Measurements from ENCODE around the gene C11orf16. TPM values are rescaled to one million over a fixed set of nuclear protein-coding genes. Genes with fewer than 3 reads are reported as not detected.

The C11orf16 gene
- polyA plus RNA-seq, 1 of the 3 experiments (the other 2 are of a cell fraction): not detected

- Histone ChIP-seq H3K9me3 (no peaks in the 10 kb centered on the region), H3K27ac (ENCODE audit: low read depth in 2 of 2, low read length in 1 of 2) (peak overlapping the region in 1 of 2 experiments; percentile 30; a peak in 1 of 4 replicates), H3K9me2 (no peaks in the 10 kb centered on the region), H3K4me3 (ENCODE audit: low read depth in 2 of 2, low read length in 1 of 2) (no peak overlapping the region), H3K79me2 (ENCODE audit: insufficient read depth) (peaks cover 18% of the 10 kb centered on the region), H3K4me2 (no peak overlapping the region; the same call in 1 of the 2 replicates), H4K20me1 (ENCODE audit: insufficient read depth) (no peaks in the 10 kb centered on the region), H3K27me3 (ENCODE audit: insufficient read depth) (no peaks in the 10 kb centered on the region), H3K9ac (no peak overlapping the region), H3F3A (replicated peaks; ENCODE audit: insufficient read depth) (peaks cover 15% of the 10 kb centered on the region), H3K36me3 (replicated peaks in 1 of 2; ENCODE audit: control insufficient read depth in 1 of 2, insufficient read depth in 2 of 2, low read length in 1 of 2) (no peaks in the 10 kb centered on the region), H3K4me1 (ENCODE audit: control insufficient read depth in 1 of 2, insufficient read depth in 2 of 2, low read depth in 1 of 2, low read length in 1 of 2) (peaks cover 4 to 8% of the 10 kb centered on the region in 2 experiments; a peak in 3 of 4 replicates), H2AFZ (ENCODE audit: low read depth) (no peak overlapping the region)
- DNase-seq: no peak
- ChIA-PET CTCF (no interaction called here), POLR2A (no interaction called here)
- TF ChIP-seq FOXJ3 (CRISPR knock-in tag; IDR thresholded peaks at IDR 0.05) (no peak), USF1 (IDR thresholded peaks at IDR 0.05; ENCODE audit: borderline replicate concordance, low read depth) (no peak), TEAD4 (IDR thresholded peaks at IDR 0.05; ENCODE audit: borderline replicate concordance, insufficient read depth) (no peak), FOXM1 (IDR thresholded peaks at IDR 0.05; ENCODE audit: low read depth) (no peak), MAX (IDR thresholded peaks at IDR 0.05; ENCODE audit: low read depth) (no peak), USF2 (IDR thresholded peaks at IDR 0.05; ENCODE audit: borderline replicate concordance, low read depth, low read length) (no peak), RCOR1 (IDR thresholded peaks at IDR 0.05; ENCODE audit: low read length) (no peak), NFIC (IDR thresholded peaks at IDR 0.05; ENCODE audit: borderline replicate concordance) (no peak), POLR2AphosphoS5 (IDR thresholded peaks at IDR 0.05; ENCODE audit: low read depth, low read length) (no peak), CTCF (IDR thresholded peaks at IDR 0.05) (no peak), TAF1 (IDR thresholded peaks at IDR 0.05; ENCODE audit: borderline replicate concordance, low read depth, low read length) (no peak), YY1 (IDR thresholded peaks at IDR 0.05; ENCODE audit: low read depth) (no peak)
- 93% methylated on average over 6 of the region's 6 CpGs for WGBS (ENCODE audit: low lambda C conversion rate)
These were observed 58.9 kb downstream of the C11orf16 start for GRCh38 chr11:8873741-8874405.
